A673 (cell line): ENCODE measurements around the gene TTC7B. TPM values are rescaled to one million over a fixed set of nuclear protein-coding genes. Genes with fewer than 3 reads are reported as not detected.

Experiments
- BruUV-seq: library from RNA; stranded (reverse); fragments of 400-500 nt; replicated peaks from 2 replicates; lab custom pipeline; 2021; lab: Mats Ljungman, UMichigan
- CTCF ChIA-PET: fragments of 300-600 bp; sonication (Branson Sonifier 250); formaldehyde crosslinking; loops from one replicate; lab custom pipeline; 2022; ENCODE audit warnings: antibody characterized with exemption; lab: Charles Lee
- POLR2A ChIA-PET: fragments of 300-600 bp; sonication (Branson Sonifier 250); formaldehyde crosslinking; loops from one replicate; lab custom pipeline; 2022; ENCODE audit warnings: antibody characterized with exemption; ENCODE audit not compliant: low non-redundant PET; lab: Charles Lee
- DNase-seq: peaks from one replicate; pipeline ENCODE4 v3.0.0-alpha.2; 2015; ENCODE audit warnings: low spot score
- H3K27ac ChIP-seq: fragments of 200-600 bp; sonication (generic); 2 replicates; pipeline ENCODE4 v1.5.1; 2016; ENCODE audit warnings: mixed run types, low read depth, mild to moderate bottlenecking, mixed read lengths, antibody characterized with exemption, low read length; ENCODE audit not compliant: poor library complexity, severe bottlenecking
- H3K27me3 ChIP-seq: fragments of 200-600 bp; sonication (generic); replicated peaks from 2 replicates; pipeline ENCODE4 v1.6.1; 2017; ENCODE audit warnings: mixed run types, low read depth, mild to moderate bottlenecking, mixed read lengths, antibody characterized with exemption, low read length; ENCODE audit not compliant: insufficient read depth, poor library complexity
- H3K36me3 ChIP-seq: fragments of 200-600 bp; sonication (generic); 2 replicates; pipeline ENCODE4 v1.6.1; 2016; ENCODE audit warnings: mixed run types, mild to moderate bottlenecking, mixed read lengths, antibody characterized with exemption, low read length; ENCODE audit not compliant: insufficient read depth, poor library complexity, severe bottlenecking
- H3K4me1 ChIP-seq: fragments of 200-600 bp; sonication (generic); 2 replicates; pipeline ENCODE4 v1.6.1; 2017; ENCODE audit warnings: mixed run types, mild to moderate bottlenecking, mixed read lengths, antibody characterized with exemption, low read length; ENCODE audit not compliant: insufficient read depth, poor library complexity, severe bottlenecking
- H3K4me3 ChIP-seq: fragments of 200-600 bp; sonication (generic); 2 replicates; pipeline ENCODE4 v1.5.1; 2016; ENCODE audit warnings: low read depth, mixed run types, mild to moderate bottlenecking, mixed read lengths, low read length; ENCODE audit not compliant: poor library complexity, severe bottlenecking
- H3K9me3 ChIP-seq: fragments of 200-600 bp; sonication (generic); 2 replicates; pipeline ENCODE4 v1.6.1; 2016; ENCODE audit warnings: mixed run types, low read depth, mild to moderate bottlenecking, mixed read lengths, antibody characterized with exemption, low read length; ENCODE audit not compliant: poor library complexity, severe bottlenecking
- CTCF ChIP-seq: fragments of 300-800, 200-600 bp; sonication (generic); conservative IDR thresholded peaks from 2 replicates; pipeline ENCODE4 v1.5.1; 2017; ENCODE audit warnings: low read depth, mild to moderate bottlenecking, antibody characterized with exemption, low read length, moderate library complexity, mixed read lengths
- EZH2 ChIP-seq: fragments of 200-600 bp; sonication (generic); IDR thresholded peaks from 2 replicates; pipeline ENCODE4 v1.6.1; 2017; ENCODE audit warnings: borderline replicate concordance, low read depth, mild to moderate bottlenecking, mixed read lengths, antibody characterized with exemption, low read length; ENCODE audit not compliant: poor library complexity, severe bottlenecking
- intact Hi-C: fragments of 100-400 bp; cut with micrococcal nuclease; formaldehyde crosslinking; loops from one replicate; pipeline ENCODE4 v1.10.0; 2022; ENCODE audit not compliant: unreplicated experiment
- total RNA-seq: library from RNA; stranded (reverse); gene quantifications from 2 replicates; pipeline ENCODE4 v1.2.3, GENCODE V29; 2021

The TTC7B gene
- total RNA-seq, 1 experiment from 2014 or later, result 39.2 TPM

GRCh38 chr14:90607141-90607540, 209.1 kb downstream of the TTC7B start:
- H3K9me3 ChIP-seq, result no peaks in the 10 kb centered on the region
- DNase-seq, result no peak
- TF ChIP-seq CTCF (no peak), EZH2 (no peak)
- no peaks in the 10 kb centered on the region for H3K27me3 ChIP-seq
- H3K36me3 ChIP-seq, result no peaks in the 10 kb centered on the region
- no peak overlapping the region for H3K27ac ChIP-seq
- ChIA-PET POLR2A (no interaction called here), CTCF (no interaction called here)
- peaks cover 3% of the 10 kb centered on the region for H3K4me1 ChIP-seq
- H3K4me3 ChIP-seq, result no peak overlapping the region
- intact Hi-C loops, result no loop called here
- BruUV-seq, result no TSS peak

GRCh38 chr14:90606434-90606833, 209.8 kb downstream of the TTC7B start:
- CTCF ChIA-PET, result no interaction called here
- BruUV-seq, result no TSS peak
- Histone ChIP-seq H3K27me3 (no peaks in the 10 kb centered on the region), H3K4me1 (no peaks in the 10 kb centered on the region), H3K4me3 (no peak overlapping the region), H3K9me3 (no peaks in the 10 kb centered on the region), H3K27ac (no peak overlapping the region), H3K36me3 (no peaks in the 10 kb centered on the region)
- intact Hi-C loops, result no loop called here
- no peak for DNase-seq
- TF ChIP-seq EZH2, result no peak
- TF ChIP-seq CTCF, result no peak
- POLR2A ChIA-PET, result no interaction called here

- Histone ChIP-seq H3K4me3 (no peak overlapping the region), H3K9me3 (no peaks in the 10 kb centered on the region), H3K27ac (no peak overlapping the region), H3K4me1 (peaks cover 1% of the 10 kb centered on the region), H3K36me3 (no peaks in the 10 kb centered on the region), H3K27me3 (no peaks in the 10 kb centered on the region)
- intact Hi-C loops, result no loop called here
- no peak for DNase-seq
- TF ChIP-seq EZH2 (no peak), CTCF (no peak)
- ChIA-PET POLR2A (no interaction called here), CTCF (no interaction called here)
- no TSS peak for BruUV-seq
Measured at GRCh38 chr14:90605430-90605829, 210.8 kb downstream of the TTC7B start.
